T-cell (primary cell): ENCODE data around the gene TMEM179. TPM values are rescaled to one million over a fixed set of nuclear protein-coding genes. Genes with fewer than 3 reads are reported as not detected.

Source experiments
- ATAC-seq, 4 experiments: fragments of 200-7000 bp in 3 of 4; fragments of 150-1000 bp in 1 of 4; cut with Tn5 transposase; replicated peaks in 1 of 4; 1 replicate in 3 of 4; 2 replicates in 1 of 4; pipeline ENCODE4 v1.10.0; 2021; ENCODE audit warnings: moderate library complexity in 3 of 4, mild to moderate bottlenecking in 2 of 4, moderate number of reproducible peaks in 1 of 4
- CTCF ChIA-PET, 2 donors: fragments of 300-600 bp; sonication (Branson Sonifier 250); formaldehyde crosslinking; loops; one replicate each; lab custom pipeline; 2022; ENCODE audit warnings: antibody characterized with exemption in 2 of 2; lab: Charles Lee
- POLR2A ChIA-PET, 2 donors: fragments of 300-600 bp; sonication (Branson Sonifier 250); formaldehyde crosslinking; loops; one replicate each; lab custom pipeline; 2022; ENCODE audit warnings: antibody characterized with exemption in 2 of 2; lab: Charles Lee
- DNase-seq, 35 experiments: peaks; one replicate each; pipeline versions ENCODE4 v3.0.0 to v3.0.0-alpha.2; 2013 to 2023
- H3K27ac ChIP-seq: one replicate; pipeline ENCODE4 v1.5.1; 2013; ENCODE audit warnings: low read length
- H3K27me3 ChIP-seq, 2 experiments: replicated peaks in 1 of 2; 1 replicate in 1 of 2; 2 replicates in 1 of 2; pipeline versions ENCODE4 v1.6.1 to v1.7.0; 2013; ENCODE audit warnings: low read length in 1 of 2, mixed read lengths in 1 of 2; ENCODE audit not compliant: control insufficient read depth in 2 of 2, insufficient read depth in 2 of 2; ENCODE audit errors: extremely low read depth in 1 of 2
- H3K36me3 ChIP-seq, 2 donors: 1 replicate in 1 of 2; 2 replicates in 1 of 2; pipeline versions ENCODE4 v1.6.1 to v1.7.0; 2013; ENCODE audit warnings: low read length in 1 of 2; ENCODE audit not compliant: control insufficient read depth in 2 of 2, insufficient read depth in 1 of 2; ENCODE audit errors: extremely low read depth in 1 of 2
- H3K4me1 ChIP-seq, 2 experiments: 1 replicate in 1 of 2; 2 replicates in 1 of 2; pipeline versions ENCODE4 v1.6.1 to v1.7.0; 2013; ENCODE audit warnings: low read length in 2 of 2, mixed read lengths in 1 of 2; ENCODE audit not compliant: insufficient read depth in 2 of 2, control insufficient read depth in 1 of 2; ENCODE audit errors: extremely low read depth in 1 of 2
- H3K4me3 ChIP-seq, 2 donors: 1 replicate in 1 of 2; 2 replicates in 1 of 2; pipeline versions ENCODE4 v1.5.1 to v1.7.0; 2013; ENCODE audit warnings: mild to moderate bottlenecking in 2 of 2, low read length in 1 of 2, moderate library complexity in 1 of 2; ENCODE audit not compliant: control insufficient read depth in 1 of 2; ENCODE audit errors: extremely low read depth in 1 of 2
- H3K9me3 ChIP-seq: 2 replicates; pipeline ENCODE4 v1.7.0; 2013
- H3K27ac Mint-ChIP-seq, 2 donors: one replicate each; pipeline ENCODE4 v1.8.0; 2020 to 2021; ENCODE audit warnings: mild to moderate bottlenecking in 2 of 2, mixed read lengths in 2 of 2
- H3K27me3 Mint-ChIP-seq, 2 donors: one replicate each; pipeline ENCODE4 v1.8.0; 2021 to 2022; ENCODE audit warnings: mixed read lengths in 2 of 2
- H3K36me3 Mint-ChIP-seq: one replicate; pipeline ENCODE4 v1.8.0; 2021; ENCODE audit warnings: mixed read lengths
- H3K4me1 Mint-ChIP-seq, 3 donors: one replicate each; pipeline ENCODE4 v1.8.0; 2020 to 2022; ENCODE audit warnings: mixed read lengths in 3 of 3, mild to moderate bottlenecking in 1 of 3
- H3K4me3 Mint-ChIP-seq, 3 donors: one replicate each; pipeline ENCODE4 v1.8.0; 2020 to 2022; ENCODE audit warnings: mild to moderate bottlenecking in 3 of 3, mixed read lengths in 3 of 3, moderate library complexity in 3 of 3
- H3K9me3 Mint-ChIP-seq, 3 donors: one replicate each; pipeline ENCODE4 v1.8.0; 2020 to 2022; ENCODE audit warnings: mixed read lengths in 3 of 3
- WGBS: methylation state at CpG from one replicate; pipeline ENCODE4 v1.1.5; 2013; ENCODE audit warnings: missing lambda C conversion rate; ENCODE audit not compliant: insufficient coverage; 5-methylcytosine and 5-hydroxymethylcytosine counted together
- total RNA-seq, 35 experiments: library from RNA in 6 of 35; stranded (reverse) in 6 of 35; fragments of 120-200 nt in 1 of 35; gene quantifications; one replicate each; pipeline versions ENCODE4 v1.2.1 to v1.2.4 and lab custom pipeline; 2013 to 2026

Gene TMEM179
- total RNA-seq, 5 donors from 2014 or later (not counting 1 experiment from before 2014, with no cell fraction given) = not detected

DNA sequence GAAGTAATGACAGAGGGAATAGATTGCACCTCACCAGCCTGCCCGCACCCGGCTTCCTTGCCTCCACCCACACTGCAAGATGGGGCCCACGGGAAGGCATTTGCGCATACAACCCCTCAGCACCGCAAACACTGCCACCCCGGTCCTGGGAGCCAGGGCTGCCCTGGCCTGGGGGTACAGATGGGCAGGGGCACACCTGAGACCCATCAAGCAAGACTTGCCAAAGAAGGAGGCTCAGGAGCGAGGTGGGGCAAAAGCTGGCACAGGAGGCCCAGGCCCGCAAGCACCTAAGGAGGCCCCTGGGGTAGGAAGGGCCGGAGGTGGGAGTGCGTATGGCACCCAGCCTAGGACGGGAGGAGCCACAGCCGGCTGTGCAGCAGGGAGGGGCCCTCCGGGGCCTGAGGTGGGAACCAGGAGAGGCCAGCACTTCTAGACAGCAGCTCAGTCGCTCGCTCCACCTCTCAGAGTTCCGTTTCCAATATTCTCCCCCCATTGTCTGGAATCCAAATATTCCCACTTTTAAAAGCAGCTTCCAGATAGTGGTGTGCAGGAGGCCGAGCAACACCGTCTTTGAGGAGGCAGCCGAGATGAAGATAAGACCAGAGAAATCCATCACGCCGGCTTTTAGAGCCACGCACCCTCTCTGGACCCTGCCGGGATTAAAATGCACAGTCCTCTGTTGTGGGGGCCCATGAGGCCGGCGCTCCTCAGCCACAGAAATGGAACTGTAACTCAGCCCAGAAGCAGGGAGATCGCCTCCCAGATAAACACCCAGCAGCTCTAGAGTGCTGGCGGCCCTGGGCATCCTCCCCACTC is 37.2 kb downstream of the TMEM179 start:
- ATAC-seq = no peak
- Histone ChIP-seq H3K27me3 (peaks cover 0 to 63% of the 10 kb centered on the region in 2 experiments), H3K36me3 (no peaks in the 10 kb centered on the region), H3K27ac (no peak overlapping the region), H3K4me3 (no peak overlapping the region), H3K4me1 (peaks cover 0 to 9% of the 10 kb centered on the region in 2 experiments), H3K9me3 (no peaks in the 10 kb centered on the region)
- WGBS = 65% methylated on average over 19 of the region's 27 CpGs
- Mint-ChIP-seq H3K9me3 (no peaks in the 10 kb centered on the region), H3K4me1 (peaks cover 0 to 2% (median 2%) of the 10 kb centered on the region in 3 donors), H3K27me3 (peaks cover 11 to 26% of the 10 kb centered on the region in 2 donors), H3K4me3 (no peak overlapping the region), H3K27ac (no peak overlapping the region), H3K36me3 (no peaks in the 10 kb centered on the region)
- ChIA-PET CTCF (no interaction called here), POLR2A (no interaction called here)
- DNase-seq = no peak

DNA sequence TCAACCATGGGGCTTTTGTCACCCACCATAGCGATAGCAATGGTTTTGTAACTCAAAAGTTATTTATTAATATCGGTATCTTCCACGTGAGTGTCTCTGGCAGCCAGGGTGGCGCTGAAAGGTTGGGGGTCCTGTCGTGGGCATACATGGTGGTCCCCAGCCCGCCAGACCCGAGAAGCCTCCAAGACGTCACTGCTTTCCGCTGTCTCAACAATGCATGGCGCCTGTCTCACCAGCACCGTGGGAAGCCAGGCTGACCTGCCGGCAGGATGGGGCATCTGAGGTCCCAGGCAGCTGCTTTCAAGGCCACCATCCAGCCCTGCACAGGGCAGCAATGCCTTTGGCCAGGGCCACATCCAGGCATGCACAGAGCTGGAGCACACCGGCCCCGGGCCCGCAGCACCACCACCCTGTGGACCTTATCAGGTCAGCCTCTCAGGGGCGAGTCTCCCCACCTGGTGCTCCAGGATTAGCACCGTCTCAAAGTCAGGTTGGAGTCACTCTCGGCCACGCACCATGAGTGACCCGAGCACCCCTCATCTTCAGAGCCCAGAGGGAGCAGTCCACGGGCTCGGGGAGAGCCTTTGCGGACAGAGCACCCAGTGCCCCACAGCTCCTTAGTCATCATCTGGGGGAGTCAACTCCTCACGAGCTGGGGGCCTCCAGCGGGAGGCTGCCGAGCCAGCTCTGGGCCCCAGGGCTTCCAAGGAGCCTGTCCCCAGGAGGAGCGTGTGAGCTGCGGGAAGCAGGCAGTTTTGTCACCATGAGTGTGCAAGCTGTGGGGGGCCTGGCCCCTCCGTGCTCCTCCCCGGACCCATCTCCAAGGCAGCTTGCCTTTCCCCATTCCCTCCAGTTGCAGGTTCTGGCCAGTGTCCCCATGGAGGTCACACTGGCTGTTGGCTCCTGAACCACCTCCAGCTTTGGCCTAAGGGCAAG is 39.6 kb downstream of the TMEM179 start:
- H3K4me3 ChIP-seq = no peak overlapping the region
- CTCF ChIA-PET = interaction anchor here (0.5 to 2.1 kb wide), 7 partner anchors 324 to 761 kb away, joined by 3 to 19 read pairs (median 4); partner anchors contain the start of gene KIF26A (in 1 of the 2)
- POLR2A ChIA-PET = no interaction called here
- H3K9me3 Mint-ChIP-seq = no peaks in the 10 kb centered on the region
- no peaks in the 10 kb centered on the region for H3K36me3 Mint-ChIP-seq
- no peaks in the 10 kb centered on the region for H3K9me3 ChIP-seq
- H3K4me1 ChIP-seq = peaks cover 0 to 9% of the 10 kb centered on the region in 2 experiments
- H3K36me3 ChIP-seq = no peaks in the 10 kb centered on the region
- ATAC-seq = no peak
- DNase-seq = no peak
- no peak overlapping the region for H3K27ac Mint-ChIP-seq
- H3K27me3 Mint-ChIP-seq = peaks cover 11 to 31% of the 10 kb centered on the region in 2 donors
- WGBS = 76% methylated on average over 28 of the region's 30 CpGs
- peaks cover 0 to 71% of the 10 kb centered on the region in 2 experiments for H3K27me3 ChIP-seq
- no peak overlapping the region for H3K4me3 Mint-ChIP-seq
- H3K4me1 Mint-ChIP-seq = peaks cover 0 to 2% (median 2%) of the 10 kb centered on the region in 3 donors
- H3K27ac ChIP-seq = no peak overlapping the region

DNA sequence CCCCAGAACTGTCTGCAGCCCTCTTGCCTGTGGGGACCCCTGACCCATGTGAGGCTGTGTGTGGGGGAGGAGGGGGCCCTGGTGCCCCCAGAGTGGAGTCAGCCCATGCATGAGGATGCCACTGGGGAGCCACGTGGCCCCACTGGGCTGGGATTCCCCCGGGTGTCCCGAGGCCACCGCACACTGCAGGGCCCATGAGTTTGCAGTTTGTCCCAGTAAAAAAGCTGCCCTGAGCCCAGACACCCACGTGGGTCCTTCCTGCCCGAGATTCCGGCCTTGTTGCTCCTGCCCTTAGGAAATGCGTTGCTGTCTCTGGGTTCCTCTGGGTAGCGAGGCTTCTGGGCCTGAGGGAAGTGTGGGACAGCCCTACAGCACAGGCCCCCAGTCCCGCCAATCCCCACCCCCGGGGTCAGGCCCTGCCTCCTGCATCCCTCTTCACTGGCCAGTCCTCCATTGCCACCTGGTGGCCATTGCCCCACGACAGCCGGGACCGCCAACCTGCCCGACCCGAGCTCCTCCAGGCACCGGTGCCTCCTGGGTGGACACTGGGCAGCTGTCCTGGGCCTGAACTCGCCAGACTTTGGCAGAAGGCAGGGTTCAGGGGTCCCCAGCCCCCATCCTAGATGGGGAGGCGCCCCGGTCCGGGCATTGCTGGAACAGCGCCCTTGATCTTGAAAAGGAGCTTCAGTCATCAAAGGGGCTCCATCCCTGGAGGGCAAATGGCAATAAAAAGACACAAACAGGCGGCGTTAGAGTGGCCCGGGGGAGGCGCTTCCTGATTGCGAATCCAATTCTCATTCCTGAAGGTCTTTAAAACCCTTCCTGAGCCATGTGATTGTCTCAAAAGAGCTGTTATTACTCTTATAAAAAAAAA is 40.6 kb downstream of the TMEM179 start:
- no peak overlapping the region for H3K27ac Mint-ChIP-seq
- Histone ChIP-seq H3K4me3 (no peak overlapping the region), H3K36me3 (no peaks in the 10 kb centered on the region), H3K27ac (no peak overlapping the region), H3K27me3 (peaks cover 0 to 68% of the 10 kb centered on the region in 2 experiments), H3K9me3 (no peaks in the 10 kb centered on the region), H3K4me1 (peaks cover 0 to 9% of the 10 kb centered on the region in 2 experiments)
- H3K9me3 Mint-ChIP-seq = no peaks in the 10 kb centered on the region
- H3K27me3 Mint-ChIP-seq = peaks cover 11 to 31% of the 10 kb centered on the region in 2 donors
- 5% methylated on average over 21 of the region's 27 CpGs for WGBS
- CTCF ChIA-PET = interaction anchor here (0.5 to 2.1 kb wide), 6 partner anchors 424 to 760 kb away, joined by 3 to 19 read pairs (median 4); partner anchors contain the start of gene KIF26A (in 1 of the 2)
- H3K4me1 Mint-ChIP-seq = peaks cover 0 to 2% (median 2%) of the 10 kb centered on the region in 3 donors
- ATAC-seq (peak; percentile 62 to 81 (median 67)), DNase-seq (peak; percentile 23 to 77 (median 64))
- POLR2A ChIA-PET = no interaction called here
- H3K4me3 Mint-ChIP-seq = peak overlapping the region in 1 of 3 donors; percentile 33
- H3K36me3 Mint-ChIP-seq = no peaks in the 10 kb centered on the region

DNA sequence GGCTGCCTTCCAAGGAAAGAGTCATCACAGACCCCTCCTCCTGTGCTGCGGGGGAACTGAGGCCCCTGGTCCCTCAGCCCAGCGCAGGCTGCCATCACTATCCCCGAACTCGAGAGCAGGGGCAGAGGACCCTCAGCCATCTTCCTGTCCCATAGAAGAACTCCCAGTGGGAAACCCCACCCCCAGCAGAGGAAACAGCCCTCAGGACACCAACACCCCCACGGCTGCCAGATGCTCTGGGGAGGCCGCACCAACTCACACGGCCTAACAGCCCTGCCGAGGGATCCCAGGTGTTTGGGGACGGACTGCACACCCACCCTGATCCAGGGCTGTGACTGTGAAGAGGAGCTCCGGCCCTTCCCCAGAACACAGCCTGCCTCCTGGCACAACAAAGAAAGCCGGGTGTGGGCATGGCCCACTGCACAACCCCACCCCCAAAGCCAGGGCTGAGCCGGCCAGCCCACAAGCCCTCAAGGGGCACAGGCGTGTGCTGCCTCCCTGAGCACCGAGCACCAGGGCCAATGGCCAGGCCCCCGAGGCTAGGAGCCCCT is 41.3 kb downstream of the TMEM179 start:
- ATAC-seq = no peak

DNA sequence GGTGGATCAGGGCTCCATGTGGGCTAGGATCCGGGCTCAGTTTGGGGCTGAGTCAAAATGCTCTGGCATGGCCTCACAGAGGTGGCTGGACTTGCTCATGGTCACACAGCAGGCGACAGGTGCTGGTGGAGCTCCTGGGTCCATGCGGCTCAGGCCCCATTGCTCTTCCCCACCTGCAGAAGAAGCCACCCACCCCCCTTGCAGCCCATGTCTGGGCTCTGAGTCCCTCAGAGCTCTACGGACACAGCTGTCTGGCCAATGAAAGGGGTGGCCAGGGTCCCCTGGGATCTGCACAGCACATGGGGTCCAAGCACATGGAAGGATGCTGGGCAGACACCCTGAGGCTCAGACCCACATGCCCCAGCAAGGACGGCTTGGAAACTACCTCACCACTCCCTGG is 42.0 kb downstream of the TMEM179 start:
- Mint-ChIP-seq H3K27me3 (peaks cover 11 to 31% of the 10 kb centered on the region in 2 donors), H3K4me1 (peaks cover 0 to 2% (median 2%) of the 10 kb centered on the region in 3 donors), H3K4me3 (no peak overlapping the region), H3K27ac (no peak overlapping the region), H3K36me3 (no peaks in the 10 kb centered on the region), H3K9me3 (no peaks in the 10 kb centered on the region)
- Histone ChIP-seq H3K9me3 (no peaks in the 10 kb centered on the region), H3K4me3 (no peak overlapping the region), H3K4me1 (peaks cover 0 to 9% of the 10 kb centered on the region in 2 experiments), H3K27me3 (peaks cover 0 to 66% of the 10 kb centered on the region in 2 experiments), H3K27ac (no peak overlapping the region), H3K36me3 (no peaks in the 10 kb centered on the region)
- ChIA-PET POLR2A (no interaction called here), CTCF (interaction anchor here in 1 of 2 donors (1.6 kb wide), 1 partner anchor 485 kb away, joined by 3 read pairs; no protein-coding TSS in a partner anchor)
- no peak for DNase-seq
- WGBS = 84% methylated on average over 3 of the region's 5 CpGs
- ATAC-seq = no peak

More for the DNA sequence above, 41.3 kb downstream of the TMEM179 start:
- no peak overlapping the region for H3K27ac Mint-ChIP-seq
- no peak overlapping the region for H3K27ac ChIP-seq
- ChIA-PET CTCF (interaction anchor here in 1 of 2 donors (0.6 kb wide), 1 partner anchor 50 kb away, joined by 3 read pairs; no protein-coding TSS in a partner anchor), POLR2A (no interaction called here)
- no peaks in the 10 kb centered on the region for H3K36me3 Mint-ChIP-seq
- no peaks in the 10 kb centered on the region for H3K9me3 ChIP-seq
- H3K9me3 Mint-ChIP-seq = no peaks in the 10 kb centered on the region
- DNase-seq = no peak
- H3K4me1 Mint-ChIP-seq = peaks cover 0 to 2% (median 2%) of the 10 kb centered on the region in 3 donors
- H3K36me3 ChIP-seq = no peaks in the 10 kb centered on the region
- WGBS = 62% methylated on average over 13 of the region's 15 CpGs
- H3K4me3 ChIP-seq = no peak overlapping the region
- H3K4me3 Mint-ChIP-seq = no peak overlapping the region
- peaks cover 11 to 31% of the 10 kb centered on the region in 2 donors for H3K27me3 Mint-ChIP-seq
- H3K27me3 ChIP-seq = peaks cover 0 to 68% of the 10 kb centered on the region in 2 experiments
- peaks cover 0 to 9% of the 10 kb centered on the region in 2 experiments for H3K4me1 ChIP-seq
